Measurements from ENCODE around the gene RMND5A.

Gene RMND5A

DNA sequence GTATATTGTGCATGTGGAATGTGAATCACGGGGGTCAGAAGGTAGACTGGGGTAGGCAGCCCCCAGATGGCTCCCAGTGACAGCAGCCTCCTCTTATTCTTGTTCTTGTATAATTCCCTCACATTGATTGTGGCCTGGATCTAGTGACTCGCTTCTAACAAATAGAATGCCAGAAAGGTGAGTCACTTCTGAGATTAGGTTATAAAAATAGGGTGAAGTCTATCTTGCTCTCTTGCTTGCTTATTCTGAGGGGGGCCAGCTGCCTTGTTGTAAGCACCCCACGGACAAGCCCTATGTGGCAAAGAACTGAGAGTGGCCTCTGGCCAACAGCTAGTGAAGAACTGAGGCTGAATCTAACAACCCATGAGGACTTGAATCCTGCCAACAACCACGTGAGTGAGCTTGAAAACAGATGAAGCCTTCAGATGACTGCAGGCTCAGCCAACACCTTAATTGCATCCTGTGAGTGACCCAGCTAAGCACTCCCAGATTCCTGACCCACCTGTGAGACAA lies 15.6 kb upstream of the RMND5A start (continued):
- TF ChIP-seq, protein P1, sequence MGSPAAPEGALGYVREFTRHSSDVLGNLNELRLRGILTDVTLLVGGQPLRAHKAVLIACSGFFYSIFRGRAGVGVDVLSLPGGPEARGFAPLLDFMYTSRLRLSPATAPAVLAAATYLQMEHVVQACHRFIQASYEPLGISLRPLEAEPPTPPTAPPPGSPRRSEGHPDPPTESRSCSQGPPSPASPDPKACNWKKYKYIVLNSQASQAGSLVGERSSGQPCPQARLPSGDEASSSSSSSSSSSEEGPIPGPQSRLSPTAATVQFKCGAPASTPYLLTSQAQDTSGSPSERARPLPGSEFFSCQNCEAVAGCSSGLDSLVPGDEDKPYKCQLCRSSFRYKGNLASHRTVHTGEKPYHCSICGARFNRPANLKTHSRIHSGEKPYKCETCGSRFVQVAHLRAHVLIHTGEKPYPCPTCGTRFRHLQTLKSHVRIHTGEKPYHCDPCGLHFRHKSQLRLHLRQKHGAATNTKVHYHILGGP (tag by site-specific recombination; IDR thresholded peaks at IDR 0.05): no peak
- TF ChIP-seq, protein P2, sequence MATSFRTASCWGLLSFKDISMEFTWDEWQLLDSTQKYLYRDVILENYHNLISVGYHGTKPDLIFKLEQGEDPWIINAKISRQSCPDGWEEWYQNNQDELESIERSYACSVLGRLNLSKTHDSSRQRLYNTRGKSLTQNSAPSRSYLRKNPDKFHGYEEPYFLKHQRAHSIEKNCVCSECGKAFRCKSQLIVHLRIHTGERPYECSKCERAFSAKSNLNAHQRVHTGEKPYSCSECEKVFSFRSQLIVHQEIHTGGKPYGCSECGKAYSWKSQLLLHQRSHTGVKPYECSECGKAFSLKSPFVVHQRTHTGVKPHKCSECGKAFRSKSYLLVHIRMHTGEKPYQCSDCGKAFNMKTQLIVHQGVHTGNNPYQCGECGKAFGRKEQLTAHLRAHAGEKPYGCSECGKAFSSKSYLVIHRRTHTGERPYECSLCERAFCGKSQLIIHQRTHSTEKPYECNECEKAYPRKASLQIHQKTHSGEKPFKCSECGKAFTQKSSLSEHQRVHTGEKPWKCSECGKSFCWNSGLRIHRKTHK (tag by site-specific recombination; IDR thresholded peaks at IDR 0.05): no peak
- TF ChIP-seq ZNF514 (tag by site-specific recombination; IDR thresholded peaks at IDR 0.05) (no peak), SCRT2 (tag by site-specific recombination; IDR thresholded peaks at IDR 0.05) (peak; percentile 69), ZBTB17 (tag by site-specific recombination; IDR thresholded peaks at IDR 0.05) (peak; percentile 26; the same call in 1 of the 2 replicates), ZBTB21 (tag by site-specific recombination; IDR thresholded peaks at IDR 0.05) (no peak), GLIS1 (tag by site-specific recombination; IDR thresholded peaks at IDR 0.05) (peak; percentile 95), OVOL3 (tag by site-specific recombination; IDR thresholded peaks at IDR 0.05) (no peak), ZNF473 (tag by site-specific recombination; IDR thresholded peaks at IDR 0.05) (no peak), ZNF600 (tag by site-specific recombination; IDR thresholded peaks at IDR 0.05) (peak; percentile 61)
- TF ChIP-seq, protein P3, sequence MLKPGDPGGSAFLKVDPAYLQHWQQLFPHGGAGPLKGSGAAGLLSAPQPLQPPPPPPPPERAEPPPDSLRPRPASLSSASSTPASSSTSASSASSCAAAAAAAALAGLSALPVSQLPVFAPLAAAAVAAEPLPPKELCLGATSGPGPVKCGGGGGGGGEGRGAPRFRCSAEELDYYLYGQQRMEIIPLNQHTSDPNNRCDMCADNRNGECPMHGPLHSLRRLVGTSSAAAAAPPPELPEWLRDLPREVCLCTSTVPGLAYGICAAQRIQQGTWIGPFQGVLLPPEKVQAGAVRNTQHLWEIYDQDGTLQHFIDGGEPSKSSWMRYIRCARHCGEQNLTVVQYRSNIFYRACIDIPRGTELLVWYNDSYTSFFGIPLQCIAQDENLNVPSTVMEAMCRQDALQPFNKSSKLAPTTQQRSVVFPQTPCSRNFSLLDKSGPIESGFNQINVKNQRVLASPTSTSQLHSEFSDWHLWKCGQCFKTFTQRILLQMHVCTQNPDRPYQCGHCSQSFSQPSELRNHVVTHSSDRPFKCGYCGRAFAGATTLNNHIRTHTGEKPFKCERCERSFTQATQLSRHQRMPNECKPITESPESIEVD (tag by site-specific recombination; IDR thresholded peaks at IDR 0.05): no peak

DNA sequence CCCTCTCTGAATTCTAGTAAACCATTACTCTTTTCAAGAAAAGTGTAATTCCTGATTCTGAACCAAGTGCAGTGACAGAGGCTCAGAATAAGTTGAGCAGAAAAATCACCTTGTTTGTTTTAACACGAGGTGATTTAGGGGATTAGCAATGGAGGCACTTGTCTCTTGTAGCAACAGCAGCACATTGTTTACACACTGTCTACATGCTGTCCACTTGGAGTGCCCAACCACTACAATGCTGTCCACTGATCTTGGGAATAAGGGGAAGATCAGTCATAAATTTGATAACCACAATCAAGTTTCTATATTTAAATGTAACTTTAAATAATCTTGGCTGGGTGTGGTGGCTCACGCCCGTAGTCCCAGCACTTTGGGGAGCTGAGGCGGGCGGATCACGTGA lies 13.9 kb upstream of the RMND5A start:
- Histone ChIP-seq H3K36me3 (ENCODE audit: control insufficient read depth in 2 of 2, insufficient read depth in 1 of 2, low read length in 2 of 2) (no peaks in the 10 kb centered on the region), H3K27ac (ENCODE audit: extremely low read depth, low read depth, low read length) (no peak overlapping the region), H3K4me3 (ENCODE audit: low read depth, low read length) (no peak overlapping the region), H3K9me3 (ENCODE audit: control insufficient read depth, insufficient read depth, low read depth, low read length) (no peaks in the 10 kb centered on the region), H3K4me1 (ENCODE audit: control insufficient read depth, insufficient read depth, low read length) (peaks cover 13% of the 10 kb centered on the region; the same call in 1 of the 2 replicates)
- ChIA-PET POLR2A (no interaction called here), CTCF (no interaction called here)
- TF ChIP-seq, protein P4, sequence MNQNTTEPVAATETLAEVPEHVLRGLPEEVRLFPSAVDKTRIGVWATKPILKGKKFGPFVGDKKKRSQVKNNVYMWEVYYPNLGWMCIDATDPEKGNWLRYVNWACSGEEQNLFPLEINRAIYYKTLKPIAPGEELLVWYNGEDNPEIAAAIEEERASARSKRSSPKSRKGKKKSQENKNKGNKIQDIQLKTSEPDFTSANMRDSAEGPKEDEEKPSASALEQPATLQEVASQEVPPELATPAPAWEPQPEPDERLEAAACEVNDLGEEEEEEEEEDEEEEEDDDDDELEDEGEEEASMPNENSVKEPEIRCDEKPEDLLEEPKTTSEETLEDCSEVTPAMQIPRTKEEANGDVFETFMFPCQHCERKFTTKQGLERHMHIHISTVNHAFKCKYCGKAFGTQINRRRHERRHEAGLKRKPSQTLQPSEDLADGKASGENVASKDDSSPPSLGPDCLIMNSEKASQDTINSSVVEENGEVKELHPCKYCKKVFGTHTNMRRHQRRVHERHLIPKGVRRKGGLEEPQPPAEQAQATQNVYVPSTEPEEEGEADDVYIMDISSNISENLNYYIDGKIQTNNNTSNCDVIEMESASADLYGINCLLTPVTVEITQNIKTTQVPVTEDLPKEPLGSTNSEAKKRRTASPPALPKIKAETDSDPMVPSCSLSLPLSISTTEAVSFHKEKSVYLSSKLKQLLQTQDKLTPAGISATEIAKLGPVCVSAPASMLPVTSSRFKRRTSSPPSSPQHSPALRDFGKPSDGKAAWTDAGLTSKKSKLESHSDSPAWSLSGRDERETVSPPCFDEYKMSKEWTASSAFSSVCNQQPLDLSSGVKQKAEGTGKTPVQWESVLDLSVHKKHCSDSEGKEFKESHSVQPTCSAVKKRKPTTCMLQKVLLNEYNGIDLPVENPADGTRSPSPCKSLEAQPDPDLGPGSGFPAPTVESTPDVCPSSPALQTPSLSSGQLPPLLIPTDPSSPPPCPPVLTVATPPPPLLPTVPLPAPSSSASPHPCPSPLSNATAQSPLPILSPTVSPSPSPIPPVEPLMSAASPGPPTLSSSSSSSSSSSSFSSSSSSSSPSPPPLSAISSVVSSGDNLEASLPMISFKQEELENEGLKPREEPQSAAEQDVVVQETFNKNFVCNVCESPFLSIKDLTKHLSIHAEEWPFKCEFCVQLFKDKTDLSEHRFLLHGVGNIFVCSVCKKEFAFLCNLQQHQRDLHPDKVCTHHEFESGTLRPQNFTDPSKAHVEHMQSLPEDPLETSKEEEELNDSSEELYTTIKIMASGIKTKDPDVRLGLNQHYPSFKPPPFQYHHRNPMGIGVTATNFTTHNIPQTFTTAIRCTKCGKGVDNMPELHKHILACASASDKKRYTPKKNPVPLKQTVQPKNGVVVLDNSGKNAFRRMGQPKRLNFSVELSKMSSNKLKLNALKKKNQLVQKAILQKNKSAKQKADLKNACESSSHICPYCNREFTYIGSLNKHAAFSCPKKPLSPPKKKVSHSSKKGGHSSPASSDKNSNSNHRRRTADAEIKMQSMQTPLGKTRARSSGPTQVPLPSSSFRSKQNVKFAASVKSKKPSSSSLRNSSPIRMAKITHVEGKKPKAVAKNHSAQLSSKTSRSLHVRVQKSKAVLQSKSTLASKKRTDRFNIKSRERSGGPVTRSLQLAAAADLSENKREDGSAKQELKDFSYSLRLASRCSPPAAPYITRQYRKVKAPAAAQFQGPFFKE (tag by site-specific recombination; IDR thresholded peaks at IDR 0.05; ENCODE audit: borderline replicate concordance): no peak
- TF ChIP-seq, protein P5, sequence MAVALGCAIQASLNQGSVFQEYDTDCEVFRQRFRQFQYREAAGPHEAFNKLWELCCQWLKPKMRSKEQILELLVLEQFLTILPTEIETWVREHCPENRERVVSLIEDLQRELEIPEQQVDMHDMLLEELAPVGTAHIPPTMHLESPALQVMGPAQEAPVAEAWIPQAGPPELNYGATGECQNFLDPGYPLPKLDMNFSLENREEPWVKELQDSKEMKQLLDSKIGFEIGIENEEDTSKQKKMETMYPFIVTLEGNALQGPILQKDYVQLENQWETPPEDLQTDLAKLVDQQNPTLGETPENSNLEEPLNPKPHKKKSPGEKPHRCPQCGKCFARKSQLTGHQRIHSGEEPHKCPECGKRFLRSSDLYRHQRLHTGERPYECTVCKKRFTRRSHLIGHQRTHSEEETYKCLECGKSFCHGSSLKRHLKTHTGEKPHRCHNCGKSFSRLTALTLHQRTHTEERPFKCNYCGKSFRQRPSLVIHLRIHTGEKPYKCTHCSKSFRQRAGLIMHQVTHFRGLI (tag by site-specific recombination; IDR thresholded peaks at IDR 0.05): 0 out of 2 replicates have a peak, but pooled peaks have one; percentile 30
- no peak for TF ChIP-seq RBAK (tag by site-specific recombination; IDR thresholded peaks at IDR 0.05)
